HEK293 (cell line): ENCODE measurements around the gene LIN37.

Experiments
- AEBP2 ChIP-seq: fragments of 450-650 bp; formaldehyde crosslinking; IDR thresholded peaks from 2 replicates; pipeline ENCODE4 v1.5.1; 2016; ENCODE audit warnings: missing biosample characterization, missing genetic modification characterization, borderline replicate concordance
- BCL11B ChIP-seq: fragments of 450-650 bp; formaldehyde crosslinking; IDR thresholded peaks from 2 replicates; pipeline ENCODE4 v1.5.1; 2016; ENCODE audit warnings: low read depth, missing biosample characterization, missing genetic modification characterization
- FEZF1 ChIP-seq: fragments of 450-650 bp; formaldehyde crosslinking; IDR thresholded peaks from 2 replicates; pipeline ENCODE4 v1.5.1; 2016; ENCODE audit warnings: missing biosample characterization, missing genetic modification characterization
- KLF10 ChIP-seq: fragments of 450-650 bp; IDR thresholded peaks from 2 replicates; pipeline ENCODE4 v1.5.1; 2018; ENCODE audit warnings: missing biosample characterization, mild to moderate bottlenecking, missing genetic modification characterization
- MYNN ChIP-seq: fragments of 450-650 bp; formaldehyde crosslinking; IDR thresholded peaks from 2 replicates; pipeline ENCODE4 v1.5.1; 2016; ENCODE audit warnings: missing biosample characterization, missing genetic modification characterization, borderline replicate concordance
- MZF1 ChIP-seq: fragments of 450-650 bp; formaldehyde crosslinking; IDR thresholded peaks from 2 replicates; pipeline ENCODE4 v1.5.1; 2017; ENCODE audit warnings: missing biosample characterization, missing genetic modification characterization, borderline replicate concordance
- PRDM4 ChIP-seq: fragments of 450-650 bp; formaldehyde crosslinking; IDR thresholded peaks from 2 replicates; pipeline ENCODE4 v1.5.1; 2017; ENCODE audit warnings: missing biosample characterization, missing genetic modification characterization
- RBAK ChIP-seq: fragments of 450-650 bp; formaldehyde crosslinking; IDR thresholded peaks from 2 replicates; pipeline ENCODE4 v1.5.1; 2016; ENCODE audit warnings: missing biosample characterization, missing genetic modification characterization
- SP3 ChIP-seq: fragments of 450-650 bp; formaldehyde crosslinking; IDR thresholded peaks from 2 replicates; pipeline ENCODE4 v1.5.1; 2016; ENCODE audit warnings: missing biosample characterization, missing genetic modification characterization
- TCF7L2 ChIP-seq: IDR thresholded peaks from 2 replicates; pipeline ENCODE4 v1.6.1; 2011; ENCODE audit warnings: low read depth, mild to moderate bottlenecking, inconsistent platforms, low read length, moderate library complexity, borderline replicate concordance
- ZBTB1 ChIP-seq: fragments of 450-650 bp; formaldehyde crosslinking; IDR thresholded peaks from 2 replicates; pipeline ENCODE4 v1.5.1; 2016; ENCODE audit warnings: missing biosample characterization, missing genetic modification characterization
- ZBTB44 ChIP-seq: fragments of 450-650 bp; IDR thresholded peaks from 2 replicates; pipeline ENCODE4 v1.5.1; 2018; ENCODE audit warnings: missing biosample characterization, mild to moderate bottlenecking, missing genetic modification characterization
- ZBTB48 ChIP-seq: fragments of 450-650 bp; formaldehyde crosslinking; IDR thresholded peaks from 2 replicates; pipeline ENCODE4 v1.5.1; 2016; ENCODE audit warnings: missing biosample characterization, missing genetic modification characterization
- ZFP37 ChIP-seq: fragments of 450-650 bp; formaldehyde crosslinking; IDR thresholded peaks from 2 replicates; pipeline ENCODE4 v1.5.1; 2016; ENCODE audit warnings: missing biosample characterization, missing genetic modification characterization
- ZFP41 ChIP-seq: fragments of 450-650 bp; formaldehyde crosslinking; IDR thresholded peaks from 2 replicates; pipeline ENCODE4 v1.5.1; 2016; ENCODE audit warnings: missing biosample characterization, missing genetic modification characterization, borderline replicate concordance
- ZNF121 ChIP-seq: fragments of 450-650 bp; formaldehyde crosslinking; IDR thresholded peaks from 2 replicates; pipeline ENCODE4 v1.5.1; 2016; ENCODE audit warnings: missing biosample characterization, missing genetic modification characterization
- ZNF132 ChIP-seq: fragments of 450-650 bp; formaldehyde crosslinking; IDR thresholded peaks from 2 replicates; pipeline ENCODE4 v1.5.1; 2017; ENCODE audit warnings: missing biosample characterization, missing genetic modification characterization, borderline replicate concordance
- ZNF146 ChIP-seq: fragments of 450-650 bp; formaldehyde crosslinking; IDR thresholded peaks from 2 replicates; pipeline ENCODE4 v1.5.1; 2016; ENCODE audit warnings: missing biosample characterization, missing genetic modification characterization
- ZNF157 ChIP-seq: fragments of 450-650 bp; formaldehyde crosslinking; IDR thresholded peaks from 2 replicates; pipeline ENCODE4 v1.5.1; 2016; ENCODE audit warnings: missing biosample characterization, missing genetic modification characterization
- ZNF214 ChIP-seq: fragments of 450-650 bp; formaldehyde crosslinking; IDR thresholded peaks from 2 replicates; pipeline ENCODE4 v1.5.1; 2017; ENCODE audit warnings: missing biosample characterization, mild to moderate bottlenecking, missing genetic modification characterization, borderline replicate concordance
- ZNF239 ChIP-seq: fragments of 450-650 bp; formaldehyde crosslinking; IDR thresholded peaks from 2 replicates; pipeline ENCODE4 v1.5.1; 2016; ENCODE audit warnings: missing biosample characterization, missing genetic modification characterization
- ZNF248 ChIP-seq: fragments of 450-650 bp; formaldehyde crosslinking; IDR thresholded peaks from 2 replicates; pipeline ENCODE4 v1.5.1; 2017; ENCODE audit warnings: missing biosample characterization, missing genetic modification characterization
- ZNF324 ChIP-seq: fragments of 450-650 bp; formaldehyde crosslinking; IDR thresholded peaks from 2 replicates; pipeline ENCODE4 v1.5.1; 2016; ENCODE audit warnings: missing biosample characterization, missing genetic modification characterization
- ZNF37A ChIP-seq: fragments of 450-650 bp; IDR thresholded peaks from 2 replicates; pipeline ENCODE4 v1.5.1; 2018; ENCODE audit warnings: missing biosample characterization, missing genetic modification characterization
- ZNF423 ChIP-seq: fragments of 450-650 bp; formaldehyde crosslinking; IDR thresholded peaks from 2 replicates; pipeline ENCODE4 v1.5.1; 2016; ENCODE audit warnings: missing biosample characterization, missing genetic modification characterization
- ZNF433 ChIP-seq: fragments of 450-650 bp; formaldehyde crosslinking; IDR thresholded peaks from 2 replicates; pipeline ENCODE4 v1.5.1; 2016; ENCODE audit warnings: missing biosample characterization, missing genetic modification characterization, low read depth
- ZNF510 ChIP-seq: fragments of 450-650 bp; formaldehyde crosslinking; IDR thresholded peaks from 2 replicates; pipeline ENCODE4 v1.5.1; 2018; ENCODE audit warnings: mild to moderate bottlenecking, missing genetic modification characterization, missing biosample characterization; ENCODE audit not compliant: insufficient replicate concordance
- ZNF555 ChIP-seq: fragments of 450-650 bp; formaldehyde crosslinking; conservative IDR thresholded peaks from 2 replicates; pipeline ENCODE4 v1.5.1; 2017; ENCODE audit warnings: missing biosample characterization, mild to moderate bottlenecking, missing genetic modification characterization, inconsistent platforms
- ZNF560 ChIP-seq: fragments of 450-650 bp; formaldehyde crosslinking; IDR thresholded peaks from 2 replicates; pipeline ENCODE4 v1.5.1; 2017; ENCODE audit warnings: missing biosample characterization, missing genetic modification characterization, borderline replicate concordance
- ZNF596 ChIP-seq: fragments of 450-650 bp; IDR thresholded peaks from 2 replicates; pipeline ENCODE4 v1.5.0; 2018; ENCODE audit warnings: missing biosample characterization, mild to moderate bottlenecking, missing genetic modification characterization, moderate library complexity
- ZNF600 ChIP-seq: fragments of 450-650 bp; formaldehyde crosslinking; IDR thresholded peaks from 2 replicates; pipeline ENCODE4 v1.5.1; 2016; ENCODE audit warnings: missing biosample characterization, missing genetic modification characterization
- ZNF645 ChIP-seq: fragments of 450-650 bp; formaldehyde crosslinking; IDR thresholded peaks from 2 replicates; pipeline ENCODE4; 2016; ENCODE audit warnings: missing biosample characterization, missing genetic modification characterization
- ZNF664 ChIP-seq: fragments of 450-650 bp; formaldehyde crosslinking; IDR thresholded peaks from 2 replicates; pipeline ENCODE4 v1.5.1; 2016; ENCODE audit warnings: missing biosample characterization, missing genetic modification characterization
- ZNF701 ChIP-seq: fragments of 450-650 bp; formaldehyde crosslinking; IDR thresholded peaks from 2 replicates; pipeline ENCODE4 v1.5.1; 2016; ENCODE audit warnings: missing biosample characterization, missing genetic modification characterization

LIN37 gene

GRCh38 chr19:35748106-35749020, at the start of gene LIN37 (continued):
- no peak for TF ChIP-seq TCF7L2
- no peak for TF ChIP-seq ZNF433 (tag by site-specific recombination)
- no peak for TF ChIP-seq ZNF664 (tag by site-specific recombination)
- TF ChIP-seq SP3: peak; percentile 100
- no peak for TF ChIP-seq ZNF510 (tag by site-specific recombination)
- peak; percentile 52; the same call in 1 of the 2 replicates for TF ChIP-seq ZNF239
- no peak for TF ChIP-seq MYNN (tag by site-specific recombination)
- TF ChIP-seq ZFP41 (tag by site-specific recombination): no peak
- TF ChIP-seq ZNF214 (tag by site-specific recombination): no peak
- no peak for TF ChIP-seq RBAK (tag by site-specific recombination)
- TF ChIP-seq ZNF600: peak; percentile 87
- TF ChIP-seq ZNF121 (tag by site-specific recombination): no peak
- TF ChIP-seq PRDM4 (tag by site-specific recombination): no peak; the same call in 1 of the 2 replicates
- peak; percentile 48 for TF ChIP-seq ZBTB44 (tag by site-specific recombination)
- TF ChIP-seq ZBTB48 (tag by site-specific recombination): peak; percentile 80
- no peak for TF ChIP-seq ZNF146 (tag by site-specific recombination)
- no peak; the same call in 1 of the 2 replicates for TF ChIP-seq ZNF324 (tag by site-specific recombination)
- TF ChIP-seq FEZF1: no peak
- TF ChIP-seq ZNF555 (tag by site-specific recombination): no peak
- peak; percentile 96 for TF ChIP-seq BCL11B (tag by site-specific recombination)
- no peak for TF ChIP-seq ZNF701 (tag by site-specific recombination)
- no peak for TF ChIP-seq AEBP2 (tag by site-specific recombination)
- no peak for TF ChIP-seq ZNF132
- TF ChIP-seq ZNF423 (tag by site-specific recombination): no peak
- no peak for TF ChIP-seq MZF1 (tag by site-specific recombination)
- TF ChIP-seq ZNF157 (tag by site-specific recombination): no peak
- TF ChIP-seq ZNF645: no peak
- TF ChIP-seq ZNF596 (tag by site-specific recombination): no peak
- no peak for TF ChIP-seq ZNF37A (tag by site-specific recombination)
- no peak for TF ChIP-seq ZNF248 (tag by site-specific recombination)
- no peak; the same call in 1 of the 2 replicates for TF ChIP-seq ZFP37 (tag by site-specific recombination)
- no peak for TF ChIP-seq ZNF560 (tag by site-specific recombination)
- TF ChIP-seq KLF10 (tag by site-specific recombination): peak; percentile 55
- no peak for TF ChIP-seq ZBTB1 (tag by site-specific recombination)
